CD4-positive, alpha-beta T cell treated with Interleukin-15 for 4 hours (primary cell): ENCODE data around the gene ASCL2.
"Not testable (repeated sequence)": the region's sequence is repeated elsewhere in the genome, so short reads cannot be mapped to it uniquely, and the experiment has no call there.

Experiments
- DNase-seq: peaks from one replicate; pipeline ENCODE4 v3.0.0-alpha.2; 2020; ENCODE audit warnings: low spot score

ASCL2 gene

DNA sequence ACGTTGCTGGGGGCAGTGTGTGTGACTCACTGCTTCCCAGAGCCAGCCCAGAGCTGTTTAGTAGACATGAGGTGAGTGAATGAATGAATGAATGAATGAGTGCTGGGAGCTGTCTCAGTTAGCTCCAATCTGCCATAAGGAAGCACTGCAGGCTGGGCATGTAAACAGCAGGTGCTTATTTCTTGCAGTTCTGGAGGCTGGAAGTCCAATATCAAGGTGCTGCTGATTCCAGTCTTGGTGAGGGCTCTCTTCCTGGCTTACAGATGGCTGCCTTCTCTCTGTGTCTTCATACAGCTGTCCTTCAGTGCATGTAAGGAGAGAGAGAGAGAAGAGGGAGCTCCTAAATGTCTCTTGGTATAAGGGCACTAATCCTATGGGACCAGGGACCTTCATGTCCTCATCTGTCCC lies 27.2 kb upstream of the ASCL2 start:
- DNase-seq = no peak

DNA sequence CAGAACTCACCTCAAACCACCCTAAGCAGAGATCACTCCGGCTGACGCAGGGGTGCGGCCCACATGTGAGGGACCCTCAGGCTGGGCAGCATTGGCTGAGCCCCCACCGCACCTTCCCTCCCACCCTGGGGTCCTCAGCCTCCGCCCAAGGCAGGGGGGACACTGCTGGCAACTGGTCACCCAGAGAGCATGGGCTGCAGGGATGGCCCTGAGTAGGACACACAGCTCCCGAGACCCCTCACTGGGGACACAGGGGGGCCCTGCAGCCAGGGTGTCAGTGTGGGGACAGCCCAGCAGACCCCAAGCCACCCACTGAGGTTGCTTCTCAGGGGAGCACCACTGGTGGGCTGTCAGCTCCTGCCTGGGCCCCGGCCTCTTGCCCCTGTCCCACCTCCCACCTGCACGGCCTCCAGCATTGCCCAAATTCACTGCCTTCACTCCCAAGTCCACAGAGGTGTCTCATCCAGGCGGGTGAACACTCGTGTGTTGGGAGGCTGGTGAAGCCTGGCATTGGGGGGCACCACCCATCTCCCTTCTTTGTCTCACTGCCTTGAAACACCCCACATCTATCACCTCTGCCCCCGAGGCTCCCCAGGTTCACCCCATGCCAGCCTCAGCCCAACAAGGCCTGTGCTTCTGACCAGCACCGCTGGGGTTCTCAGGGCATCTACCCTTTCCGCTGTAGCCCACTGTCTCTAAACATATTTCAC lies 26.7 kb upstream of the ASCL2 start:
- DNase-seq = no peak

- DNase-seq = no peak
Observed at GRCh38 chr11:2295971-2296912, 25.9 kb upstream of the ASCL2 start.

- DNase-seq = no peak
Observed at GRCh38 chr11:2294926-2295290, 24.5 kb upstream of the ASCL2 start.

GRCh38 chr11:2293984-2294925 lies 23.9 kb upstream of the ASCL2 start:
- no peak for DNase-seq

GRCh38 chr11:2293531-2293971 lies 23.2 kb upstream of the ASCL2 start:
- DNase-seq = no peak

DNA sequence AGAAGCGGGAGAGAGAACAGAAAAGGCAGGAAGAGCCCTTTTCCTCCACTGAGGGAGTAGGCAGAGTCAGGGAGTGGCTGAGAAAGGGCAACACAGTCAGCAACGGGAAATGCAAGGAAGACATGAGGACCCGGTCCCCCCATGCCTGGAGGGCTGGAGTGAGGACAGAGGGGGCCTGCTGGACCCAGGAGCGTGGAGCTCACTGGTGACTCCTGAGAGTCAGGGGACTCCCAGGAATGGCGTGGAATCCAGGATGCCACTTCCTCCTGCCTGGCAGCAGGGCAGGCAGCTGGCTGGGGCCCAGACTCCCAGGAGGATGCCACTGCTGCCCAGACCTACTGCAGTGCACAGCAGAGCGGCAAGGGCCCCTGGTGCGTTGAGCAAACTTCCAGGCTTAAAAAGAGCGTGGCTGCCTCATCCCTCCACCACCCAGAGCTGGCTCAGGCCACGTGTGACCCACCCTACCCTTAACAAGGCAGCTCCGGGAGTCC lies 20.0 kb upstream of the ASCL2 start:
- DNase-seq = no peak

GRCh38 chr11:2289859-2290258 lies 19.5 kb upstream of the ASCL2 start:
- no peak for DNase-seq

GRCh38 chr11:2289350-2289749 lies 19.0 kb upstream of the ASCL2 start:
- DNase-seq = no peak

DNA sequence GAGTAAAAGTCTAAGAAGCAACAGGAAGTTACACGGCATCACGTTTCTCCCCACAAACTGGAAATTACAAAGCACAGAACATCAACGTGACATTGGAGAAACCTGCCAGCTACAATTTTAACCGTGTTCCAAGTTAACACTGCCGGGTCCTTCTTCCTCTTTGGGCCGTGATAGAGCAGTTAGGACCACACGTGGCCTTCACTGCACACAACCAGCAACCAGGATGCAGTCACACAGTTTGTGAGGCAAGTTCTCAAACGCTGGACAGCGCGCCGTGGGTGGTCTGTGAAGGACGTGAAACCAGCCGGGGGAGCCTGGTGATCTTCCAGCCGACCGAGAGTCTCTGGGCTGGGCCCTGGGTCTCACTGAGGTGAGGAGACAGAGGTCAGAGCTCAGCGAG lies 16.7 kb upstream of the ASCL2 start:
- DNase-seq = no peak

GRCh38 chr11:2286350-2286749 lies 16.0 kb upstream of the ASCL2 start:
- DNase-seq = not testable (repeated sequence)

GRCh38 chr11:2280208-2280607 lies 9.8 kb upstream of the ASCL2 start:
- no peak for DNase-seq

- DNase-seq = no peak
Observed at GRCh38 chr11:2277933-2278523, 7.6 kb upstream of the ASCL2 start.

DNA sequence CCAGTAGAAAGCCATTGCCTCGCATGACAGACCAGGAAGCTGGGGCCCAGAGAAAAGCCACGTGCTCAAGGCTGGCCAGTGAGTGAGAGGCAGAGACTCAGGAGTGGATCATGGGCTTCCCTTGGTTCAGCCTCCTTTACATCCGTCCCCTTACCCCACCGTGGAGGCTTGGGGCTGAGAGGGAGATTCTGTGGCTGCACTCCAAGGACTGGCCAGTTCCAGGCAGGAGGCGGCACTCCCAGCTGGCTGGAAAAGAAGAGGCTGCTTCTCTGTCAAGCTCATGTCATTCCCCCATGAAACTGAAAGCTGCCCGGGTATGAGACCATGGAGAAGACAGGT lies 6.6 kb upstream of the ASCL2 start:
- no peak for DNase-seq

- DNase-seq = no peak
Observed at GRCh38 chr11:2276280-2277007, 6.1 kb upstream of the ASCL2 start.

DNA sequence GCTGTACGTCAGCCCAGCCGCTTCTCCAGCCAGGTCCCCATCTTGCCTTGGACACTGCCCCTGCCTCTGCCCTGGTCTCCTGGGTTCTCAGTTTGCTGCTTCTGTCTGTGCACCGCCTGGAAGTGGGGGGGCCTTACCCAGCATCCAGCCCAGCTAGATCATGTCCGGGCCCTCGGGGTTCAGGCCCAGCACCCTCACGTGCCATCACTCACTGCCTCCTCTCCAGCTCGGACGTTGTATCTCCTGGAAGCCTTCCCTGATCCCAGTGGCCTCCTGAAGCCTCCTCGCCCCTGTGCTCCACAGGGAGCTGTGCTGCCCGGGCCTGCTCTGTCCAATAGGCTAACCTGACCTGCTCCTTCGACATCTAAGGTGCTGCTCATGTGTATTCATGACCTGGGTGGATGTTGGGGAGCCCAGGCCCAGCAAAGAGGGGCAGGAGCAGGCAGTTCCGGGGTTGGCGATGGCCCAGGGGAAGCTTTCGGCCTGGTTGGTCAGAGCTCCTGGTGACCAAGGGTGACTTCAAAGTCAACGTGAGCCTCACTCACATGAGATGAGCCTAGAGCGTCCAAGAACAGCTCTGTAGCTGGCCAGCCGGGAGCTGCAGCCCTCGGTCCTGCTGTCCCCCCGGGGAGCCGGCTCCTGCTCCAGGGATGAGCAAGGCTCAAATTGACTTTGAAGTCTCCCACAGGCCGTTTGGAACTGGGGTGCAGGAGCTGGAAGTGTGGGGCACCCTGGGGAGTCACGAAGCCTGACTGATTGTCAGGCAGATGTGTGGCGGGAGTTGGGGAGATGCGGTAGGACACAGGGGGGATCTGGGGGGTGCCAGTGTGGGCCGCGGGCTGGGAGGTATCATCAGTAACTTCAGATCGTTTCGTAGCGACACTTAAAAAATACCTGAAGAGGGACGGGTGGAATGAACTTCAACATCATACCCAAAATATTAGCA lies 5.2 kb upstream of the ASCL2 start:
- DNase-seq = no peak

- no peak for DNase-seq
Observed at GRCh38 chr11:2273771-2274170, 3.4 kb upstream of the ASCL2 start.

DNA sequence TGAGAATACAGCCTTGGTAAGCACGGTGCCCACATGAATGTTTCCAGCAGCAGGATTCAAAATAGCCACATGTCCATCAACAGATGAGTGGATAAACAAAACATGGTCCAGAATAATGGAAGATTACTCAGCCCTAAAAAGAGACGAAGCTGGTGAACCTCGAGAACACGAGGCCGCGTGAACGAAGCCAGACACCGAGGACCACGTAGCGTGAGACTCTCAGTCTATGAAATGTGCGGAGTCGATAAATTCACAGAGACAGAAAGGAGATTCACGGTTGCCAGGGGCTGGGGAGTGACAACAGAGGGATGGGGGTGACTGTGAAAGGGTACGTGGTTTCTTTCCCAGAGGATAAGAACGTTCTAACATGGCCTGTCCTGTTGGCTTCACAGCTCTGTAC lies 2.9 kb upstream of the ASCL2 start:
- DNase-seq = no peak

GRCh38 chr11:2272946-2273280 lies 2.5 kb upstream of the ASCL2 start:
- no peak for DNase-seq
